ENCODE measurements around the gene NEK7.
"Not testable (repeated sequence)": the region's sequence is repeated elsewhere in the genome, so short reads cannot be mapped to it uniquely, and the experiment has no call there.

NEK7 gene

DNA sequence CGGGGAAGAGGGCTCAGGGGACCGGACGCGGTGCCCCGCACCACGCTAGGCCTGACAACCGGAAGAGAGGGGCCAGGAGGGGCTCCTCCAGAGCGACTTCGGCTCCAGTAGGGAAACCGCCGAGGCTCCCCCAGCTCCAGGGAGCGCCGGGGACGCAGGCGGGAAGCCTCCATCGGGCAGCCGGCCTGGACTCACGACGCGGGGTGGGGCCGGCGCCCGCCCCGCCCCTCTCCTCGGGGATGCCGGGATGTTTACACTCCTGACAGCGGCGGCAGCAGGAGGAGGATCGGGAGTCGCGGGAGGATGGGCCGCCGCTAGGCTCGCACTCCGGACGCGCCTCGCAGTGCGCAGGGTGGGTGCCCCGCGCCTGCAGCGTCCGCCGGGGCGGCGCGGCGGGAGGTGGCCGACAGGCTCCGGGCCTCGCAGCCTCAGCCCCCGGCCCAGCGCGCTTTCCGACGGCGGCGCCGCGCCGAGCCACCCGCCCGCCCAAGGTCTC lies at the start of gene NEK7:
TSS of gene NEK7 (plus strand) at position 254 of the 496 bp plus-strand sequence. CDS start 75,583 bp downstream, outside the sequence.
- DNase-seq, result peak; percentile 85

- no peak for DNase-seq
These were observed 49.7 kb upstream of the NEK7 start for GRCh38 chr1:198107091-198107501.

DNA sequence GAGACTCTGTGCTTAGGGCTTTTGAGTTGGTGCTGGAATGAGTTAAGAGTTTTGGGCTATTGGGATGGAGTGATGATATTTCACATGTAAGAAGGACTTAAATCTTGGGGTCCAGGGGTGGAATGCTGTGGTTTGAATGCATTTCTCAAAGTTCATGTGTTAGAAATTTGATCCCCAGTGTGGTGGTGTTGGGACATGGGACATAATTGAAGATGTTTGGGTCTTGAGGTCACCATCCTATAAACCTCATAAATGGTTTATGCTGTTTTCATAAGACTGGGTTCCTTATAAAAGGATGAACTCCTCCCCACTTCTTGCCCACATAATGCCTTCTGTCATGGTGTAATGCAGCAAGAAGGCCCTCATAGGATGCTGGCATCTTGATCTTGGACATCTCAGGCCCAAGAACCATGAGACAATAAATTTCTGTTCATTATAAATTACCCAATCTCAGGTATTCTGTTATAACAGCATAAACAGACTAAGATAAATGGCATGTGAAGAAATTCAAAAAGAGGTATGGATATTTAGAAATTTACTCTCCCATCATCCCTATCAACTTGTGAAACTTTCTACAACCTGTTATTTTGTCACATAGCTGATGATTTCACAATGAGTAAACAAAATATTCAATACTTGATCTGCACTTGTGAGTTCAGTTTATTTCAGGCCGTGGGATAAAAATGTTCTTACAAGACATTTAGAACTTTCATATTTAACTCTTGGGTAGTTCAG lies 48.0 kb upstream of the NEK7 start:
- DNase-seq, result no peak

DNA sequence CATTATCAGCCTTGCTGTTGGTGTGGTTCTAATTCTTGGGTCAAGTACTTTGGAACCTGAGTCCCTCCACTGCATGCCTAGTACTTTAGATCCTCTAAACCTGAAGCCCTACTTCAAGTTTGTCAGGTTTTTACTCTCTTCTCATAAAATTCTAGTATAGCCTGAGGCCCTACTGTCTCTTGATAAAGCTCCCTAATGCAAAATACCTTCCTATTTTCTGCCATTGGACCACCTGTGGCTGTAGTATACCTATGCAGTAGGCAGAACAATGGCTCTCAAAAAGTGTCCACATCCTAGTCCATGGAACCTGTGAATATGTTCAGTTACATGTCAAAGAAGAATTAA lies 47.5 kb upstream of the NEK7 start:
- no peak for DNase-seq

DNA sequence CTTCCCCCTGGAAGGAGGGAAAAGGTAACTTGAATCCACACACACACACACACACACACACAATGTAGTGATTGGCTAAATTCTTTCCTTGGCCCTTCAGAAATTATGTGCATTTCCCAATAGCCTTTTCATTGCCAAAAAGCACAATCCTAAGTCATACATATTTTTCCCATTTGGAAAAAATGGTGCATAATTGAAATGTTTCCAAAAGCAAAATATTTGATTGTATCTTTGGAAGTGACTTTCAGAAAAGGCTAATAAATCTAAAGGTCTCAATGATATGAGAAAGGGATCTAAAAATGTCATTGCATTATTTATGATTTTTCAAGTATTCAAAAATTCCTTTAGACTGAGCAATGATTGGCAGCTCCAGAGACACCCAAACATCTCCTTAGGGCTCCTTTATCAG lies 43.5 kb upstream of the NEK7 start:
- no peak for DNase-seq

DNA sequence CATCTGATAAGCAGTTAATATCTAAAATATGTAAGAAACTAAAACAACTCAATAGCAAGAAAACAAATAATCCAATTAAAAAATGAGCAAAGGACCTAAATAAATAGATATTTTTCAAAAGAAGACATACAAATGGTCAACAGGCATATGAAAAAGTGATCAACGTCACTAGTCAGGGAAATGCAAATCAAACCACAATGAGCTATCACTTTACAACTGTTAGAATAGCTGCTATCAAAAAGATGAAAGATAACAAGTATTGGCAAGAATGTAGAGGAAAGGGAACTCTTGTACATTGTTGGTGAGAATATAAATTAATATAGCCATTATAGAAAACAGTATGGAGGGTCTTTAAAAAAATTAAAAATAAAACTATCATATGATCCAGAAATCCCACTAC lies 40.7 kb upstream of the NEK7 start:
- no peak for DNase-seq

DNA sequence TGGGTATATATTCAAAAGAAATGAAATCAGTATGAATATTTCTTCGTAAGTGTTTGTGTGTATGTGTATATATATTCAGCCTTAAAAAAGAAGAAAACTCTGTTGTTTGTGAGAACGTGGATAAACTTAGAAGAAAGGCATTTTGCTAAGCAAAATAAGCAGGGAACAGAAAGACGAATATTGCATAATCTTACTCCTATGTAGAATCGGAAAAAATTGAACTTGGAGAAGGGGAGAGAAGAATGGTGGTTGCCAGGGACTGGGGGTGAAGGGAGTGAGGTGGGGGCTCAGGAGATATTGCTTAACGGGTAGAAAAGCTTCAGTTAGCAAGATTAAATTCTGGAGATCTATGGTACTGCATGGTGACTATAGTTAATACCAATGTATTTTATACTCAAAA lies 40.3 kb upstream of the NEK7 start:
- no peak for DNase-seq

- no peak for DNase-seq
These were observed 39.5 kb upstream of the NEK7 start for GRCh38 chr1:198117267-198117666.

DNA sequence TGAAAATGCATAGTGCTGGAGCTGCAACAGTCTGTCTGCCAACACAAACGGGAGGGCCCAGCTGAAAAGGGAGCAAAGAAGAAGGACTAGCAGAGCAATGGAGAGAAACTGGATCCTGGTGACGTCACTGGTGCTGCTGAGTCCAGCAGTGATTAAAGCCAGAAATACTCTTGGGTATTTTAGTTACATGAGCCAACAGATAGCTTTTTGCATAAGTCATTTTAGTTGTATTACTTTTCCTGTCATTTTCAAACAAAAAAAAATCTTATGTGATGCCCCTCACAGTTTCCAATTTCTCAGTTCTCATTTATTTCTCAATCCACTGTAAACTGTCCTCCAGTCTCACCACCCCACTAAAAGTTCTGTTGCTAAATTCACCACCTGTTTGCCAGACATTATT lies 38.7 kb upstream of the NEK7 start:
- no peak for DNase-seq

- no peak for DNase-seq
These were observed 36.9 kb upstream of the NEK7 start for GRCh38 chr1:198119906-198120305.

DNA sequence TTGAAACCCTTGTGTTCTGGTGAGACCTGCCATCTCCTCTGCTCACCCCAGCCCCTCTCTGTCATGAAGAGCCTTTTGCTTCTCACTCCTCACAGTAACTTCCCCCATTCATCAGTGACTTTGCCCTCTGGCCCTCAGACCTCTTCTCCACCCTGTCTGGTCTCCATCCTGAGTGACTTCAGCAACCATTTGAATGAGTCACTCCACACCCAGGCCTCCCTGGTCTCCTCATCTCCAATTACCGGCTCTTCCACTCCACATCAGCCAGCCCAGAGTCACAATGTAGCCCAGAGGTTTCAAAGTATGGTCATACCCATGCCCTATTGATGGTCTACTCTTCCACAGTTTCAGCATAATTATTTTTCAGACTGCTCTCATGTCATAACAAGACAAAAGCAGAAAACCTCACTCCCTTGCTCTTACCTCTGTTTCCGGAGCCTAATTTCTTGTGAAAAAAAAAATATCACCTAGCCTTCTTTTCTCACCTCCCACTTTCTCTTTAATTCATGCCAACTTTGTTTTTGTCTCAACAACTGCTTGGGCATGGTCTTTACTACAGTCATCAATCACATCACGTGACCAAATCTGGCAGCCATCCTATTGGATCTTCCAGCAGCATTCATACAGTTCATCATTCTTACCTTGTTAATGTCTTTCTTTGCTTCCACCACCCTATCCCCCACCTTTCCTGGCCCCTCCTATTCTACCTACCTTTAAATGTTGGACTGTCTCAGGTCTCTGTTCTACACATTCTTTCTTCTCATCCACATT lies 35.6 kb upstream of the NEK7 start:
- DNase-seq, result no peak

GRCh38 chr1:198122693-198123092 lies 34.1 kb upstream of the NEK7 start:
- DNase-seq, result no peak

DNA sequence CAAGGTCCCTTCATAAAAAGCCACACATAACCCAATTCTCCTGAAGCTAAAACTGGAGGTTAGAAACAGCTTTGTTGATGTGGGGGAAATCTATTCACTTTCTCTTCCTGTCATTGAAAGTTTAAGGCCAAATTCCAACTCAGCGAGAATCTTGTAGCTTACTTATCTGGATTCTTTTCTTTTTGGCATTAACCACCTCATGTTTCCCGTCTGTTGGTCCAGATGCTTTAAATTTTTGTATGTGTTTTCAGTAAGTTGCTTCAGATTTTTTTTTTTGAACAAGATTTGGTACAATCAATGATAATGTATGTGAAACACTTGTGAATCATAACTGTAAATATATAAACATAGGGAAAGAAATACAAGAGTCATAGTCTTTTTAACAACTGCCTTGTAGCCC lies 33.7 kb upstream of the NEK7 start:
- no peak for DNase-seq

GRCh38 chr1:198124673-198125072 lies 32.1 kb upstream of the NEK7 start:
- no peak for DNase-seq

- DNase-seq, result no peak
These were observed 30.6 kb upstream of the NEK7 start for GRCh38 chr1:198125995-198126735.

- DNase-seq, result no peak
These were observed 28.3 kb upstream of the NEK7 start for GRCh38 chr1:198128533-198128932.

DNA sequence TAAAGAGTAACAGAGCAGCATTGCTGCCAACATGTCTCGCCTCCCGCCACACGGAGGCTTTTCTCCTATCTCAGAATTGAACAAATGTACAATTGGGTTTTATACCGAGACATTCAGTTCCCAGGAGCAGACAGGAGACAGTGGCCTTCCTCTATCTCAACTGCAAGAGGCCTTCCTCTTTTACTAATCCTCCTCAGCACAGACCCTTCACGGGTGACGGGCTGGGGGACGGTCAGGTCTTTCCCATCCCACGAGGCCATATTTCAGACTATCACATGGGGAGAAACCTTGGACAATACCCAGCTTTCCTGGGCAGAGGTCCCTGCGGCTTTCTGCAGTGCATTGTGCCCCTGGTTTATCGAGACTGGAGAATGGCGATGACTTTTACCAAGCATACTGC lies 26.7 kb upstream of the NEK7 start:
- DNase-seq, result not testable (repeated sequence)

DNA sequence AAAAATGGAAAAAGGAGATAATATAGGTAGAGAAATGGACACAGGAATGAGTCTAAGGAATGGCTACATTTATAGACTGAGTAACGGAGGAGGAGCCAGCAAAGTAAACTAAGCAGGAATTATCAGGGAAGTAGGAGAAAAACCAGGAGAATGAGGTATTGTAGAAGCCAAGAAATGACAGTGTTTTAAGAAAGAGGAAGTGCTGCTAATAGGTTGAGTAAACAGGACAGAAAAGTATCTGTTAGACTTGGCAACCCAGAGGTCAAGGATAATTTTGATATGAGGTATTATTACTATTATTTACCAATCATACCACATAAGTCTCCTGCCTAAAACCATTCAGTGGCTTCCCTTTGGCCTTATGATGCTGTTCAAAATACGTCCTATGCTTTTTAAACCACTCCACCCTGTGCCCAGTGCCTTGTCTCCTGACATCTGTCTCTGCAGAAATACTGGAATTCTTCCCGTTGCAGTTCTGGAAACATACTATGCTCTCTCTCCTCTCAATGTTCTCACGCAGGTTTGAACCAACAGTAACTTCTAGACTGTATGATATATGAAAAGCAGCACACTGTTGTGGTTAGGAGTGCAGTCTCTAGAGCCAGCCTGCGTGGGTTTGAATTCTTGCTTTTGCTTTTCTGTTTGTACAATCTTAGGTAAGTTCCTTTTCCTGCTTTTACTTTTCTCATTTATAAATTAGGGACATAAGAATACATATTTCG lies 24.6 kb upstream of the NEK7 start:
- DNase-seq, result no peak

- no peak for DNase-seq
These were observed 22.5 kb upstream of the NEK7 start for GRCh38 chr1:198134252-198134651.

DNA sequence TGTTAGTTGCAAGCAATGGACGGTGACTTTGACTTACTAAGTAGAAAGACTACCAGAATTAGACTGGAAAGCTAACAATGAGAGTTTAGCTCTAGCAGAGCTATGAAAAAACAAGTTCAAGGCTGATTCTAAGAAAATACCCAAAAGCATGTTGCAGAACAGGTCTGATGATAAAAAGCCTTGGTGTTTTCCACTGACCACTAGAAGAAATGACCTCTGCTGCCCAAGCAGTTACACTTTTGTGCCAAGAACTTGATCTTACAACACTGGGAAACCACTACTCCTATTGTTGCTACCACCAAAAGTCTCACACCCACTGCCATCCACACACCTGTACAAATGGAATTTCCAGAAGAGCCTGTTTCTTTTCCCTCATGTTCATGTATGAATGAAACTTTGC lies 21.4 kb upstream of the NEK7 start:
- no peak for DNase-seq

DNA sequence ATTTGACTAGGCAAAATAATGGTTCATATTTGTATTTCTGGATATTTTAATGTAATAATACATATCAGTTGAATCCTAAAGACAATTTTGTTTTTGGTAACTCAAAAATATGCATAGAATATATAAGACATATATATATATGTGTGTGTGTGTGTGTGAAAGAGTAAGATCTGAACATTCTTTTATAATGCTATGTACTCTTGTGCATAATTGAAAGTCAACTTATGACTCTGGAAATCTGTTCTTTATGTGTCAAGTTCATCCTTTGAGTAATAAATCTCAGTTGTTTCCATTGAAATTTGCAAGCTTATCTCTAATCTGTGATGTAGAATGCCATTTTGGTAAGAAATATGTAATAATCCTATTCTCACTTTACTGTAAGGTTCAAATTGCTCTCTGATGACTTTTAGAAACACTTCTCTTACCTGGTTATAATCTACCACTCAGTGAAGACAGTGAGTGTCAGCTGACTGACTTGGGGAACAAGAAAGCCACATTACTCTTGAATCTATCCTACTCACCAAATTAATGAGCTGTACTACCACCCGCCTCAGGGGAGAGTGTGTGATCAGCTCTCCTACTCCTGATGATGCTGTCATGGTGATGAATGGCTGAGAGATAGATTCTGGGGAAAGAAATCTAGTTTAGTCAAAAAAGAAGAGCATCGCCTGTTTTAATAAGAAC lies 15.0 kb upstream of the NEK7 start:
- no peak for DNase-seq

- no peak for DNase-seq
These were observed 13.0 kb upstream of the NEK7 start for GRCh38 chr1:198143797-198144196.

All from NCI-H774 (cell line).